Measurements from ENCODE around the gene BAIAP3.
"Not testable (repeated sequence)": the region's sequence is repeated elsewhere in the genome, so short reads cannot be mapped to it uniquely, and the experiment has no call there.

BAIAP3 gene

DNA sequence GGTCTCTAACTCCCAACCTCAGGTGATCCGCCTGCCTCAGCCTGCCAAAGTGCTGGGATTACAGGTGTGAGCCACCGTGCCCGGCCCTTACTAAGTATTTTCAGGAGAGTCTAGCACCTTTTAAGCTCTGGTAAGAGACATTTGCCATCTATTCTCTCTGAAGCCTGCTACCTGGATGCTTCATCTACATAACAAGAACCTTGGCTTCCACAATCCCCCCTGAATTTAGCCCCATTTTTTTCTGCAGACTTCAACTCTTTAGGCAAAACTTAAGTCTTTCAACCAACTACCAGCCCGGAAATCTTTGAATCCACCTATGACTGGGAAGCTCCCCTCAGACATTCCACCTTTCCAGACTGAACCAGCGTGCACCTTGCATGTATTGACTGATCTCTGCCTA, 38.0 kb upstream of the BAIAP3 start:
- TF ChIP-seq, protein P1, sequence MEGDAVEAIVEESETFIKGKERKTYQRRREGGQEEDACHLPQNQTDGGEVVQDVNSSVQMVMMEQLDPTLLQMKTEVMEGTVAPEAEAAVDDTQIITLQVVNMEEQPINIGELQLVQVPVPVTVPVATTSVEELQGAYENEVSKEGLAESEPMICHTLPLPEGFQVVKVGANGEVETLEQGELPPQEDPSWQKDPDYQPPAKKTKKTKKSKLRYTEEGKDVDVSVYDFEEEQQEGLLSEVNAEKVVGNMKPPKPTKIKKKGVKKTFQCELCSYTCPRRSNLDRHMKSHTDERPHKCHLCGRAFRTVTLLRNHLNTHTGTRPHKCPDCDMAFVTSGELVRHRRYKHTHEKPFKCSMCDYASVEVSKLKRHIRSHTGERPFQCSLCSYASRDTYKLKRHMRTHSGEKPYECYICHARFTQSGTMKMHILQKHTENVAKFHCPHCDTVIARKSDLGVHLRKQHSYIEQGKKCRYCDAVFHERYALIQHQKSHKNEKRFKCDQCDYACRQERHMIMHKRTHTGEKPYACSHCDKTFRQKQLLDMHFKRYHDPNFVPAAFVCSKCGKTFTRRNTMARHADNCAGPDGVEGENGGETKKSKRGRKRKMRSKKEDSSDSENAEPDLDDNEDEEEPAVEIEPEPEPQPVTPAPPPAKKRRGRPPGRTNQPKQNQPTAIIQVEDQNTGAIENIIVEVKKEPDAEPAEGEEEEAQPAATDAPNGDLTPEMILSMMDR (IDR thresholded peaks at IDR 0.05; ENCODE audit: borderline replicate concordance, insufficient read depth, low read depth, low read length): no peak
- H3K4me3 ChIP-seq (ENCODE audit: low read depth, low read length): no peak overlapping the region

DNA sequence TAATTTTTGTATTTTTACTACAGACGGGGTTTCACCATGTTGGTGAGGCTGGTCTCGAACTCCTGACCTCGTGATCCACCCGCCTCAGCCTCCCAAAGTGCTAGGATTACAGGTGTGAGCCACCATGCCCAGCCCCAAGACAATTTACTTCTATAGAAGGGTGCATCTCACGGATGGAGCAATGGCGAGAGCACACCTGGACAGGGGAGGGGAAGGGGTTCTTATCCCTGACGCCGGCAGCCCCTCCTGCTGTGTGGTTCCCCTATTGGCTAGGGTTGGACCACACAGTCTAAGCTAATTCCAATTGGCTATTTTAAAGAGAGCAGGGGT, 36.8 kb upstream of the BAIAP3 start:
- H3K4me3 ChIP-seq (ENCODE audit: low read depth, low read length): not testable (repeated sequence)

DNA sequence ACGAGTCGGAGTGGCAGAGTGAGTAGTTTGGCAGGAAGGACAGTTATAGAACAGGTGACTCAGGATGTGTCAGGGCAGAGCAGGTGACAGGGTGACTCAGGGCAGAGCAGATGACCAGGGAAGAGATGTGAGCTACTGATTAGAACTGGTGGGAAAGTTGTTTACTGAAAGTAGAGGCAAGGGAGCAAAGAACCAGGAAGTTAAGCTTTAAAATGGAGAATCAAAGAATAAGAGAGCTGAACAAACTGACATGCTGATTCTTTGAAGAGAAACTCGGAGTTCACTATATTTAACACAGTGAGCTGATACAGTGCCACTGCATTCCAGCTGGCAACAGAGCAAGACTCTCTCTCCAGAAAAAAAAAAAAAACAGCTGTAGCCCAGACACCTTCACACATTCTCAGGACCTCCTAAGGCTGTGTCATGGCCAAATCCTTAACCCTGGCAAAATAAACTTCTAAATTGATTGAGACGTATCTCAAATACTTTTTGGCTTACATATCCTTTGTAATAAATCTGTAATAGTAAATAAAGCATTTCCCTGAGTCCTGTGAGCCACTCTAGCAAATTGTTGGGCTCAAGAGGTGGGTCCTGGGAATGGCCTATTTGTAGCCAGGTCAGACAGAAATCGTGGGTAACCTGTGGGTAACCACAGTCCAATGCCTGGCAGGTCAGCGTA, 36.3 kb upstream of the BAIAP3 start:
- no peak overlapping the region for H3K4me3 ChIP-seq (ENCODE audit: low read depth, low read length)
- TF ChIP-seq, protein P1 (IDR thresholded peaks at IDR 0.05; ENCODE audit: borderline replicate concordance, insufficient read depth, low read depth, low read length): no peak

DNA sequence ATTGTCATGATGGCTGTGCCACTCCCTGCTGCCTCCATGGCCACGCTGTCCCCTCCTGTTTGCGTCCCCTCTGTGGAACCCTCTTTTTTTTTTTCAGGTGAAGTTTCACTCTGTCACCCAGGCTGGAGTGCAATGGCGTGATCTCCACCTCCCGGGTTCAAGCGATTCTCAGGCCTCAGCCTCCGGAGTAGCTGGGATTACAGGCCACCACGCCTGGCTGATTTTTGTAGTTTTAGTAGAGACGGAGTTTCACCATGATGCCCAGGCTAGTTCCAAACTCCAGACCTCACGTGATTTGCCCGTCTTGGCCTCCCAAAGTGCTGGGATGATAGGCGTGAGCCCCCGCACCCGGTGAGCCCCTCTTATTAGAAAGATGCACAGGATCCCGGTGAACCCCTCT, 35.0 kb upstream of the BAIAP3 start:
- TF ChIP-seq, protein P1 (IDR thresholded peaks at IDR 0.05; ENCODE audit: borderline replicate concordance, insufficient read depth, low read depth, low read length): no peak
- no peak overlapping the region for H3K4me3 ChIP-seq (ENCODE audit: low read depth, low read length)

DNA sequence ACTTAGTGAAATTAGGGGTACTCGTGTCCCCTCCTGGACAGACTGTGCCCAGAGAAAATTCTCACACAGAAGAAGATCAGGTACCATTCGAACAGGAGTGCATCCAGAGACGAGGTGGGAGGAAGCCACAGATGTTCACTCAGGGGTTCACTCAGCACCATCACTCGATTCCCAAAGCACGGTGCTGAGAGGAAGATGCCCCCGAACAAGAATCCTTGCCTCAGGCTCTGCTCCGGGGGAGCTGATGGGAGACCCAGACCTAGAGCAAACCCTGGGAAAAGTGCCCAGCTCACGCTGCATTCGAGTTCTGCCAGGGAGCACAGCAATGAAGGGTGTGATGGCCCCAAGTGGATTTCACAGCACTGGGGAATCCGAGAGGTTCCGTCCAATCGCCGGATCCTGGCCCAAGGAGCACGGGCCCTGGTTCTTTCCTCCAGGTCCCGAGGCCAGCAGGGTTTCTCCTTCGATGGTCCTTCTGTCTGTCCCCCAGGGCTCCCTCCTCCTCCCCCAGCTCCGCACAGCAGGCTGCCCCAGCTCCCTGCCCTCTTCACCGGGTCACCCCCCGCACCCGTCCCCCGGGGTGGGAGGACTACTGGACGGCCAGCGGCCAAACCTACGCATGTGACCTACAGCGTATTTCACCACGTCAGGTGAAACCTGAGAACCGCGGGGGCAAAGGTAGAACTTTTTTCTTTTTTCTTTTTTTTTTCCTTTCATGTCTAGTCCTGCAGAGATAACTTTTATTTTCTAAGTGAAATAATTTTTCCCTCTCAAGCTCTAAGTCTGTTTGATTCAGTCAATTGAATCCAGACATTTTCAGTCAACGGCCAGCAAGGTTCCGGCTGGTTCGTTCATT, 34.2 kb upstream of the BAIAP3 start:
- TF ChIP-seq, protein P1 (IDR thresholded peaks at IDR 0.05; ENCODE audit: borderline replicate concordance, insufficient read depth, low read depth, low read length): no peak
- H3K4me3 ChIP-seq (ENCODE audit: low read depth, low read length): no peak overlapping the region

DNA sequence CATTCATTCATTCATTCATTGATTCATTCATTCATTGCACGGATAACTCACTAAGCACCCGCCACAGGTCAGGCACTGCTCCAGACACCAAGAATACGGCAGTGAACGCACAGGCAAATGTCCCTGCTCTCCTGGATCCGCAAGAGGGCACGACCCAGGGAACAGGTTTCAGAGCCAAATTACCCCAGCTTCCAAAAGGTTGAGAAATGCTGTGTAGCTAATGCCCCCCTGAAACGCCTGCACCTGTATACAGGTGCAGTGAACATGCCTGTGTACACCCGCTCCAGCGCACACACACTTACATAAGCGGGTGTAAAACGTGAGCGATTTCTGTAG, 33.6 kb upstream of the BAIAP3 start:
- H3K4me3 ChIP-seq (ENCODE audit: low read depth, low read length): no peak overlapping the region
- TF ChIP-seq, protein P1 (IDR thresholded peaks at IDR 0.05; ENCODE audit: borderline replicate concordance, insufficient read depth, low read depth, low read length): no peak

DNA sequence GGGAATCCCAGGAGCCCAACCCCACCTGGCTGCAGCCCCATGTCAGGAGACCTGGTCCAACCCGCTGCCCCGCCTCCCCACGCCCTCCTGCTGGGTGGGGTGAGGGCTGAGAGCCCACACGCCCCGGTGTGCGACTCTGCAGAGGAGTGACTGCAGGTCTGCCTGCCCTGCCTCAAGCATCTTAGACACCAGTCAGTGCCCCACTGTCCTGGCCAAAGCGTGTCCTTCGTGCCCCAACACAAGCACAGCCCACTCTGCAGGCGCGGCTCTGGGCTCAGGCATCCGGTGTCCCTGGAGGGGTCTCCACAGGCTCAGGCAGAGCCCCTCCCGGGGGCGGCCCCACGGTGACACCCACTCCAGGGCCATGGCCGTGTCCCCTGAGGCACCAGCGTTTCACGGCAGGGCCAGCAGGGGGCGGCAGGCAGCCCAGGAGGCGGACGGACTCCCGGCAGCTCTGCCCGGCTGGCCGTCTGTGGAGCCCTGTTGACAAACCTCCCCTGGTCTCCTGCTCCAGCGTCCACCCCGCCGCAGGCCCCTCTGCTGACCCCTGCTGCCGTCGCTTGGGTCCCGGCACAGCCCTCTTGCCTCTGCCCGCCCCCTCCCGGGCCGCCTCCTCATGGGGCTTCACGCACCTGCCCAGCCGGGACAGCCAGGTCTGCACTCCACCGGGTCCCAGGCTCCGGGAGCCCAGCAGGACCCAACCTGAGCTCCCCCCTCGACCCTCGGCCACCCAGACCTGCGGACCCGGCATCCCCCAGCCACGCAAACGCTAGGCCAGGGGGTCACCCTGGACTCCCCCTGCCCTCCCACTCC, 32.6 kb upstream of the BAIAP3 start:
- TF ChIP-seq, protein P1 (IDR thresholded peaks at IDR 0.05; ENCODE audit: borderline replicate concordance, insufficient read depth, low read depth, low read length): peak; percentile 98
- H3K4me3 ChIP-seq (ENCODE audit: low read depth, low read length): no peak overlapping the region
